CD4-positive, alpha-beta T cell treated with Interleukin-12 subunit alpha and Interleukin-12 subunit beta, for 1 hour (primary cell): ENCODE measurements around the gene ANTXR2.
"Not testable (repeated sequence)": the region's sequence is repeated elsewhere in the genome, so short reads cannot be mapped to it uniquely, and the experiment has no call there.

Experiments
- DNase-seq: peaks from one replicate; pipeline ENCODE4 v3.0.0-alpha.2; 2020

Gene ANTXR2

DNA sequence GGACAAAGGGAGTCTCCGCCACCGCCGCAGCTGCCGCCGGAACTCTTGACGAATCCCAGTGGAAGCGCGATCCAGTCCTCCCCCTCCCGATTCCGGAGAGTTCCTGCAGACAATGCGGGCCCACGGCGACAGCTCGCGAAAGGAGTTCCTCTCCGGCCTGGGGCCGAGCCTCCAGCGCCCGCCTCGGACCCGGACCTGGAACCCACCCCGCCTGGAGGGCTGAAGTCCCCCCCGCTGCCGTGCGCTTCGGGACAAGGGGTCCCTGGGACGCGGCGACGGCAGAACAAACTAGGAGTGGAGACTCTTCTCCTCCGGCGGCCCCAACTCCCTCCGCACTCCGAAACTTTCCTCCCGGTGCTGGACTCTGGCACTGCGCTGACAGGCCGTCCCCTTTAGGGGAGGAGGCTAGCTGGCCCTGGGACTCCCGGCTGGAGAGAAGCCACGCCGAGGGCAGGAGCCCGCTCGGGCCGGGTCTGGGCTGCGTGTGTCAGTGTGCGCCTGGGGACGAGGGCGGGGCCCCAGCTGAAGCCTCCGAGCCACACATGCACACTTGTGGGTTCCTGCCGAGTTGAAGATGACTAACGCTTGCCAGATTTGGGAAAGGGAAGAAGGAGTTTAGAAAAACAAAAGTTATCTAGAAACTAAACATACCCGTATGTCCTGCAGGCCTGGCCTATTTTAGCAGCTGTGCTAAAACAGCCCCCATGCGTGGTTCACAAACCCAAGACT is at the start of gene ANTXR2:
TSS of gene ANTXR2 (minus strand) at position 486 of the 729 bp plus-strand sequence. CDS start 669 bp downstream, outside the sequence.
- peak; percentile 78 for DNase-seq

DNA sequence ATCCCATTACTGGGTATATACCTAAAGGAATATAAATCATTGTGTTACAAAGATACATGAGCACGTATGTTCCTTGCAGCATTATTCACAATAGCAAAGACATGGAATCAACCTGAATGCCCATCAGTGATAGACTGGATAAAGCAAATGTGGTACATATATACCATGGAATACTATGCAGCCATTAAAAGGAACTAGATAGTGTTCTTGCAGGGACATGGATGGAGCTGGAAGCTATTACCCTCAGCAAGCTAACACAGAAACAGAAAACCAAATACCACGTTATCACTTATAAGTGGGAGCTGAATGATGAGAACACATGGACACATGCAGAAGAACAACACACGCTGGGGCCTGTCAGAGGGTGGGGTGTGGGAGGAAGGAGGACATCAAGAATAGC is 48.8 kb upstream of the ANTXR2 start:
- not testable (repeated sequence) for DNase-seq

DNA sequence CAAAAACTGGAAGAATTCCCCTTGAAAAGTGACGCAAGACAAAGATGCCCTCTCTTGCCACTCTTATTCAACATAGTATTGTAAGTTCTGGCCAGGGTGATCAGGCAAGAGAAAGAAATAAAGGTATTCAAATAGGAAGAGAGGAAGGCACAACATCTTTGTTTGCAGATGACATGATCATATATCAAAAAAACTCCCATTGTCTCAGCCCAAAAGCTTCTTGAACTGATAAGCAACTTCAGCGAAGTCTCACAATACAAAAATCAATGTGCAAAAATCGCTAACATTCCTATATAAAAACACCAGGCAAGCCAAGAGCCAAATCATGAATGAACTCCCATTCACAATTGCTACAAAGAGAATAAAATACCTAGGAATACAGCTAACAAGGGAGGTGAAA is 46.6 kb upstream of the ANTXR2 start:
- not testable (repeated sequence) for DNase-seq

DNA sequence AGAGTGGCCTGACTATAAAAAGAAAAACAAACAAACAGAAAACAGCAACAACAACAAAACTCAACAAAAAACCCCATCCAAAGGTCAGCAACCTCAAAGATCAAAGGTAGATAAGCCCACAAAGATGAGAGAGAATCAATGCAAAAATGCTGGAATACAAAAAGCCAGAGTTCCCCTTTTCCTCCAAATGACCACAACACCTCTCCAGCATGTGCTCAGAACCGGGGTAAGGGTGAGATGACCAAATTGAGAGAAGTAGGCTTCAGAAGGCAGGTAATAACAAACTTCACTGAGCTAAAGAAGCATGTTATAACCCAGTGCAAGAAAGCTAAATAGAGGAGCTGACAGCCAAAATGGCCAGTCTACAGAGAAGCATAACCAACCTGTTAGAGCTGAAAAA is 43.5 kb upstream of the ANTXR2 start:
- no peak for DNase-seq

DNA sequence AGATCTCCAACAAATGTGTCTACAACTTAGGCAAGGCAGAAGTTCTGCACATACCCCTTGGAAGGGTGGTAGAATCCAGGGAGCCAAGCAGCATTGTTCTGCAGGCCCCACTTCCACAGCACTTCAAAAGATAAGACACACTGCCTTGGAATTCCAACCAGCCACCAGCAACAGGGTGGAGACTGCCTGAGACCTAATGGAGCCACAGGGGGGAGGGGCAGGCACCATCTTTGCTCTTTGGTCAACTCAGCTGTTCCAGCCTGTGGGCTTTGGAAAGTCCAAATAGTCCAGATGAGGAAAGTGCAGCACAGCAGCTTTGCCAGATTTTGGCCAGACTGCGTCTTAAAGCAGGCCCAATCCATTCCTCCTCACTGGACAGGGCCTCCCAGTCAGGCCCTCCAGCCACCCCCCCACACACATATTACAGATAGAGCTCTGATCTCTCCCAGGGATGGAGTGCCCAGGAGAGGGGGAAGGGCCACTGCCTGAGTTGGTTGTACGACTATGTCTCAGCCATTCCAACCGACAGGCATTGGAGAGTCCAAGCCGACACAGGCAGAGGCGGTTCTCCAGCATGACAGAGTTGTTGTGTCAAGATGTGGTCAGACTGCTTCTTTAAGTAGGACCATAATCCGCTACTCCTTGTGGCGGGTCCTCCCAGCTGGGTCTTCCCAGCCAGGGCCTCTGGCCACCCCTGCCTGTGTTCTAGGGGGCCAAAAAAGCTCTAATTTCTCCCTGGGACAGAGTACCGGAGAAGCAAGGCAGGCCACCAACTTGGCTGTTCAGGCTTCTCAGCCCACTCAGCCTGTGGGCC is 42.5 kb upstream of the ANTXR2 start:
- DNase-seq = no peak

DNA sequence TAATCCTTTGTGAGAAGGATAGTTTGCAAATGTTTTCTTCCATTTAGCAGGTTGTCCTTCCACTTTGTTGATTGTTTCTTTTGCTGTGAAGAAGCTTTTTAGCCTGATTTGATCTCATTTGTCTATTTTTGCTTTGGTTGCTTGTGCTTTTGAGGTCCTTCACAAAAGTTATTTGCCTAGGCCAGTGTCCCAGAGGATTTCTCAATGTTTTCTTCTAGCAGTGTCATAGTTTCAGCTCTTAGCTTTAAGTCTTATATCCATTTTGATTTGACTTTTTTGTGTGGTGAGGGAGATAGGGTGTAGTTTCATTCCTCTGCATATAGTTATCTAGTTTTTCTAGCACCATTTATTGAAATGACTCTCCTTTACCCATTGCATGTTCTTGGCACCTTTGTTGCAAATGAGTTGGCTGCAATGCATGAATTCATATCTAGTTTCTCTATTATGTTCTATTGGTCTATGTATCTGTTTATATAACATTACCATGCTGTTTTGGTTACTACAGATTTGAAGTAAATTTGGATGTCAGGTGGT is 41.8 kb upstream of the ANTXR2 start:
- DNase-seq = no peak

DNA sequence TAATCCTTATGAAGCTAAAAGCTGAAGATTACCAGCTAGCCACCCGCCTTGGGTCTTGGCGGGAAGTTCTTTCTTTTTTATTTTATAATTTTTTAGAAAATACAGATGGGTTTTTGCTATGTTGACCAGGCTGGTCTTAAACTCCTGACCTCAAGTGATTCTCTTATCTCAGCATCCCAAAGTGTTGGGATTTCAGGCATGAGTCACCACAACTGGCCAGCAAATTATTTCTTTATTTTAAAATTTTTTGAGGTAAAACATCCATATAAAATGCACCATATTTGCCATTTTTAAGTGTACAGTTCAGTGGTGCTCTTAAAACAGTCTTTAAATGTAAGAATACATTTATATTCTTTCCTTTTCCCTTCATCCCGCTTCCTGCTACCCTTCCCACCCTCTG is 40.6 kb upstream of the ANTXR2 start:
- DNase-seq = no peak

DNA sequence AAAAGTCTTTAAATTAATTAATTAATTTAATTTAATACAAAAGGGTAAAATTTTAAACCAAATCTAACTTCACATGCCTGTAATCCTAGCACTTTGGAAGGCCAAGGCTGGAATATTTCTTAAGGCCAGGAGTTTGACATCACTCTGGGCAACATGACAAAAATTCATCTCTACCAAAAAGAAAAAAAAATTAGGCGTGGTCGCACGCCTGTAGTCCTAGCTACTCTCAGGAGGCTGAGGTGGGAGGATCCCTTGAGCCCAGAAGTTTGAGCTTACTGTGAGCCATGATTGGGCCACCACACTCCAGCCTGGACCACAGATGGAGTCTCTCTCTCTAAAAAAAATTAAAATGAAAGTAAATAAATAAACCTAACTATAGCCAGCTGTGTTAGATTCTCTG is 39.2 kb upstream of the ANTXR2 start:
- DNase-seq = no peak

DNA sequence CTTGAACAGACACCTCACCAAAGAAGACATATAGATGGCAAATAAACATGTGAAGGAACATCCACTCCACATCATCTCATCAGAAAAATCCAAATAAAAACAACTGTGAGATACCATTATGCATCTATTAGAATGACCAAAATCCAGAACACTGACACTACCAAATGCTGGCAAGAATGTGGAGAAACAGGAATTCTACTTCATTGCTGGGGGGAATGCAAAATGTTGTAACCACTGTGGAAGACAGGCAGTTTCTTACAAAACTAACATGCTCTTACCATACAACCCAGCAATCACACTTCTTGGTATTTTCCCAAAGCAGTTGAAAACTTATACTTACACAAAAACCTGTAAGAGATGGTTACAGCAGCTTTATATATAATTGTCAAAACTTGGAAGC is 38.2 kb upstream of the ANTXR2 start:
- DNase-seq = no peak

DNA sequence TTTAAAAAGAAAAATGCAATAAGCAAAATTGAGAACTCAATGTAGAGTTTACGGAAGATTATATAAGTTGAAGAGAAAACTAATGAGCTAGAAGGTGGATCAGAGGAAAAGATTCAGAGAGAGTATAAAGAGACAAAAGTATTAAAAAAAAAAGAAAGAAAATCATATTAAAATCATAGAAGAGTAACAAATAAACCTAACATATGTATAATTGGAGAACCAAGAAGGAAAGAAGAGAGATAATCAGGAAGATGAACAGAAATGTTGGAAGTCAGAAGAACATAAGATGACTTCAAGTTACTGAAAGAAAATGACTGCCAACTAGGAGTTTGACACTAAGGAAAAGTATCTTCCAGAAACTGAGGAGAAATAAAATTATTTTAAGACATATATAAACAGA is 34.3 kb upstream of the ANTXR2 start:
- DNase-seq = no peak

DNA sequence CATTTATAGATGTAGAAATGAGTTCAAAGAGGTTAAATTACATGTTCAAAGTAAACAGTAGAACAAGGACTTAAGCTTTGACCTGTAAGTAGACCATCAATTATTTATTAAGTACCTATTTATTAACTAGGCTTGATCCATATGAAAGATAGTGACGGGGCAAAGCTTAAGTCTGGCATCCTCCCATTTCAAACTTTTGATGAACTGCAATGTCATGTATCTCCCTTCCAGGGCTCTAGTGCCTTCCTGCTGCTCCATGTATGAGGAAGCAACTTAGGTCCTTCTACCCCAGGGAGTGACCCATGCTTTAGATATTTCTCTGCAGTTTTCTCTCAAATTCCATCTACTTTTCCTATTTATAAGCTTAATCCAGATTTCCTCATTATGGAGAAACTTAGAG is 31.9 kb upstream of the ANTXR2 start:
- no peak for DNase-seq

DNA sequence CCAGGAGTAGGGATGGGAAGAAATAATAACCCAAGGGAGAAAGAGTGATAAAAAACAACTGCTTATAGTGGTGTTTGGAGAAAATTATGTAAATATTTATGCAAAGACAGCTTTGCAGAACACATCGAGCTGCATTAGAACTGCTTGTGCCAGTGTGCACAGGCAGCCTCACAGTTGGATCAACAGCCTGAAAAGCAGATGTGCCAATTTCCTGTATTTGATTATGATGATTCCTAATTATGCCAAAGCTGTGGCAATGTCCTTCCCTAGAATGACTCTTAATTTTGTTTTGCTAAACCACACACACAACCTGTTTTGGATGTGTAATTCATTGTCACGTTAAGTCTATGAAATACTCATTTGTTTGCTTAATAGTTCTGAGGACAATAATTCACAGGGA is 30.6 kb upstream of the ANTXR2 start:
- DNase-seq = no peak

DNA sequence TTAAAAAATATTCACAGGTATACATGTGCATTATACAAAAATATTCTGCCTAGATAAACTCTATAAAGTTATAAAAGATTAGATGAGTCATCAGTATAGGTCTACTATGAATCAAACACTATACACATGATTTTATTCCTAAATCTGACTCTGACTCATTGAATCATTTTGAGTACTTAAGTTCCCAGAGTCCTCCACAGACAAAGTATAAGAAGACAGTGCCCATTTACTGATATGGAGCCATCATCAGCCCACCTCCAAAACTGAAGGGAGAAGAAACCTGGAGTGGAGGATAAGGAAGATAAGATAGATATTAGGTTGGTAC is 28.7 kb upstream of the ANTXR2 start:
- no peak for DNase-seq

DNA sequence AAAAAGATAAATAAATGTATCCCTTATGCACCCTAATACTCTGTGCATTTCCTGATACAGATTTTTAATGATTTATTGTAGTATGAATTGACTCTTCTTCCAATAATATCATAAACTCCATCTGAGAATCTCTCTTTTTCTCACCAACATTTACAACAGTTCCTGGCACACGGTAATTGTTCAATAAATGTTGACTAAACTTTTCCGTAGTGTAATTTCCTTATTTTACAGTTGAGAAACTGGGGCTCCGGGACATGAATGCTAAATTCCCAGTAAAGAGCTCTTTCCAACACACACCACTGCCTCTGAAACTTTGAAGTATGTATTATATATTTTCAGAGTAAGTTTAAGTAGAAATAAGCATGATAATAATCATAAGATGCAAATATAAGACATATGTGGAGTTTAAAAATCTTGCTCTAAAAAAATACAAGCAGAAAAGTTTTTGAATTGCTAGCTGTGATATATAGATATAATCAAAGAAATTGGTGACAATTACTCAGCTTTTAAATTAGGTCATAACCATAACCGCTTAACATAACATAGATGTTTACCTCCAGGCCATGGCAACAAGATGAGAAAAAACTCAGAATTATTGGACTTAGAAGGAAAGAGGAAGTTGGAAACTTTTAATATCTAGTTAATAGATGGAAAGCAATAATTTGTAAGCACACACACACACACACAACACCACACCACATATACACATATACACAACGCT is 28.2 kb upstream of the ANTXR2 start:
- DNase-seq = no peak

DNA sequence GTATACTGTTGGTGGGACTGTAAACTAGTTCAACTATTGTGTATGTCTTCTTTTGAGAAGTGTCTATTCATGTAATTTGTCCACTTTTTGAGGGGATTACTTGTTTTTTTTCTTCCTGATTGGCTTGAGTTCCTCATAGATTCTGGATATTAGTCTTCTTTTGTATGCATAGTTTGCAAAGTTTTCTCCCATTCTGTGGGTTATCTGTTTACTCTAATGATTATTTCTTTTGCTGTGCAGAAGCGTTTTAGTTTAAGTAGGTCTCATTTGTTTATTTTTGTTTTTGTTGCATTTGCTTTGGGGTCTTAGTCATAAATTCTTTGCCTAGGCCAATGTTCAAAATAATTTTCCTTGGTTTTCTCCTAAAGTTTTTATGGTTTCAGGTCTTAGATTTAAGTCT is 26.6 kb upstream of the ANTXR2 start:
- DNase-seq = no peak

DNA sequence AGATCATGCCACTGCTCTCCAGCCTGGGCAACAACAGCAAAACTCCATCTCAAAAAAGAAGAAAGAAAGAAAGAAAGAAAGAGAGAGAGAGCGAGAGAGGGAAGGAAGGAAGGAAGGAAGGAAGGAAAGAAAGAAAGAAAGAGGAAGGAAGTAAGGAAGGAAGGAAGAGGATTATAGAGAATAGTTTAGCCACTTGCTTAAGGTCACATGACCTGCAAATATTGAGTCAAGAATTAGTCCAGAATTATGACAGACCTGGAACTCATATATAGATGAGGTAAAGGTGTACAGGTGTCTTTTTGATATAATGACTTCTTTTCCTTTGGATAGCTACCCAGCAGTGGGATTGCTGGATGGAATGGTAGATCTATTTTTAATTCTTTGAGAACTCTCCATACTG is 25.6 kb upstream of the ANTXR2 start:
- no peak for DNase-seq

DNA sequence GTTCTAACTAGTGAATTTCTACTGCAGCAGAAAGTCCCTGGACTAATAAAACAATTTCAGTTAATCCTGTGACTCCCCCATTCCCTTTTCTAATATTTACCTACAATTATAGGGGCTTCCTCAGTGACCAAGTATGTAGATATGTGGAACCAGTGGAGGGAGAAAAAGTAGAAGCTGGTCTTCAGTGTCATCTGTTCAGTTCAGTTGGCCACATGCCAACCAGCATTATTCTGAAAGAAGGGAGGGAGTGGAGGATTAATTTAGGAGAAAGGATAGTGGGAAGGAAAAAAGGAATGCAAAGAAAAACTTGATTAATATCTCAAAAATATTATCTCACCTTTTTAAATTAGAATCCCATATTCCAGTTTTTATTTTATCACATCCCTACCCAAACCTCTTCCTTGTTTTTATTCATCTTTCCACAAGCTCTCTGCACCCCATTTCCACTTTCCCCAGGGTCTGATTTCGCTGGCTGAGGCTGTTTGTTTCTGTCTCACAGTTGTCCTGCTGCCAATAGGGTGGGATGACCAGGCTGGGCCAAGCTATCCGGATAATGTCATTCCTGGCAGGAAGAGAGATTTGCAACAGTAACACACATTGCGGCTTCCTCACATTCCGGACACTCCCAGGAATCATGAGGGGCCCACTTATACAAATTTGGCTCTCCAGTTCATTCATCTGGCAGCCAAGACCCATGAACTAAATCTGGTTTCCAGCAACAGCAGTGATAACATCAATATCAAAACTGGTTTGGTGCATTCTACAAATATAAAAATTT is 24.6 kb upstream of the ANTXR2 start:
- no peak for DNase-seq

DNA sequence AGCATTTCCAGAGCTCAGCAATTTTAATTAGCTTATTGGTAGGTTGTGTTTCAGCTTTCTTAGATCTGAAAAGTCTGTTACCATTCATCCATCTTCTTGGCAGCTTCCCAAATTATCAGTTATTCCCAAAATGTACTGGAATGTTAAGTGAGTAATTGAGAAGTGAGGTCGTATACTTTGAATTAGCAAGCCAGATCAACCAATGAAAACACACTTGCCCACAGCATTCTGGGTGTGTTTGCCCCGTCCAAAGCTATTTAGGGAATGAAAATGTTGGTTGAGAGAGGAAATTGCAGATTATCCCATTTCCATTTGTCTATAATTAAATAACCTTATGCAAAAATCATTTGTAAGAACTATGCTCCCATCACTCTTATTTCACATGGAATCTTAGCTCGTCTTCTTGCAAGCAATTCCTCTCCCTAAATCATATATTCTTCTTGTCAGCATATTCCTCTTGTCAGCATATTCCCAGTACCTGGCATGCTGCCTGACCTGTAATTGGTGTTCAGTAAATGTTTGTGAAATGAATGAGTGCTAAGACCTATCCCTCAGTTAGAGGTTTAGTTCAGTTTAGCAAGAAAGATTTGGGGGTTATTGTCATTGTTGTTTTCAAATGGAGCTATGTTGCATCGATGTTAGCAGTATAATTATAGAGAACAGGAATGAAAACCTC is 23.3 kb upstream of the ANTXR2 start:
- DNase-seq = no peak

DNA sequence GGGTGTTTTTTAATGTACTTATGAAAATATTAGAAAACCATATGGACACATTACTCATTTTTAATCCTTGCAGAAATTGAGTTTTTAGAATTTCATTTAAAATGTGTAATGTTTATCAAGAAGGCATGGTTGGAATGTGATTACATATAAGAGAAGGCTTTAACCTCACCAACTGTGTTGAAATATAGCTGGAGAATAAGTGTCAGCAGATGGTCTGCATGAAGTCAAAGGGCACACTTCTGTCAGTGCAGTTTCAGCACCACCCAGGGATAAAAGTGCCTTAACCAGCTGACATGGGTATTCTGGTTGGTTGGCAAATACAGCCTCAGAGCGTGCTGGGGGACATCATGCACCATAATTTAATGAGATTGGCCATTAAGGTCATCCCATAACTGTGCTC is 21.2 kb upstream of the ANTXR2 start:
- DNase-seq = no peak

DNA sequence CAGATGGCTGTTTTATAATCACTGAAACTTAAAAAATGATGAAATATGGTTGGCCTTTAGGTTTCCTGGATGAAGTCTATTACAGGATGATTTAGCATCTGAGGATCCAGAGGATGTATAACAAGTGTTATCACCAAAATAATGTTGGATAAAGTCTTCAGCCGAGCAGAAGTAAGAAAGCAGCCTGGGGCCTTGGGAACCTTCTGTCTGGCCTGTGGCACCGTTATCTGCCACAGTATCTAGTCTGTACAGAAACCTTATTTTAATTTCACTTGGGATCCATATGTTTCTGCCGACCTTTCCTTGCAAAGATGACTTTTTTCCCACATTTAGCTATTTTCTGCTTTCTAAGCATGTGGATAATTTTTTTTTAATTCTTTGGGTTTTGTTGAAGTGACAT is 20.5 kb upstream of the ANTXR2 start:
- DNase-seq = no peak

DNA sequence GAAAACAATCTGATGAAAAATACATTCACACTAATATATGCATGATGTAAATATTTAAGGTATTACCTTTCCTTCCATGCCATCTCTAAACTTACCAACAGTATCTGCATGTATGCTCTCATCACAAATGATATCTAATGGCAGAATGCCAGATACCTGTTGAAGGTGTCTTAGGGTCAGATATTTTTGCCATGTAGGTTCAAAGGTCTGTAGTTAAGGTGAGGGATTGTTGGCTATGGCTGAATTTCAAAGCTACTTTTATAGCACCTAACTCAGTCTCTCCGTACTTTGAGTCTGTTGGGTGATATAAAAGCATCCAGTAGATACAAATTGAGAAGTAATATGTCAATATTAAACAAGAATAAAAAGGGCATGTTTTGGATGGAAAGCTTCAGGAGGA is 19.8 kb upstream of the ANTXR2 start:
- no peak for DNase-seq

DNA sequence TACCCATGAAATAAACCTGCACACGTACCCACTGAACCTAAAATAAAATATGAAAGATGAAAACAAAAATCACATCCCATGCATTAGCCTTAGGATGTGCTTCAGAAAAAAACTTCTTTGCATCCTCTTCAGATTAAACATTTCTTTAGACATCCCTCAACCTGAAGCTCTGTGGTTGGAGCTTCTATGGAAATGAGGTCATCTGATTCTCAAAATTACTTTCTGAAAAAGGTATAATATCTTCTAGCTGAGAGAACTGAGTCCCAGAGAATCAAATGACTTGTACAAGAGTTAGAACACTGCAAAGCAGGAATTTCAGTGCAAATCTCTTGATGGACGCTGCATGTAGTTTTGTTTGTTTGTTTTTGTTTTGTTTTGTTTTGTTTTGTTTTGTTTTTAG is 19.1 kb upstream of the ANTXR2 start:
- no peak for DNase-seq
